ENCODE data around the gene TUSC2.
A peak's percentile ranks its signal among the peaks of the same experiment; 100 is the strongest.

TUSC2 gene, protein sequence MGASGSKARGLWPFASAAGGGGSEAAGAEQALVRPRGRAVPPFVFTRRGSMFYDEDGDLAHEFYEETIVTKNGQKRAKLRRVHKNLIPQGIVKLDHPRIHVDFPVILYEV

DNA sequence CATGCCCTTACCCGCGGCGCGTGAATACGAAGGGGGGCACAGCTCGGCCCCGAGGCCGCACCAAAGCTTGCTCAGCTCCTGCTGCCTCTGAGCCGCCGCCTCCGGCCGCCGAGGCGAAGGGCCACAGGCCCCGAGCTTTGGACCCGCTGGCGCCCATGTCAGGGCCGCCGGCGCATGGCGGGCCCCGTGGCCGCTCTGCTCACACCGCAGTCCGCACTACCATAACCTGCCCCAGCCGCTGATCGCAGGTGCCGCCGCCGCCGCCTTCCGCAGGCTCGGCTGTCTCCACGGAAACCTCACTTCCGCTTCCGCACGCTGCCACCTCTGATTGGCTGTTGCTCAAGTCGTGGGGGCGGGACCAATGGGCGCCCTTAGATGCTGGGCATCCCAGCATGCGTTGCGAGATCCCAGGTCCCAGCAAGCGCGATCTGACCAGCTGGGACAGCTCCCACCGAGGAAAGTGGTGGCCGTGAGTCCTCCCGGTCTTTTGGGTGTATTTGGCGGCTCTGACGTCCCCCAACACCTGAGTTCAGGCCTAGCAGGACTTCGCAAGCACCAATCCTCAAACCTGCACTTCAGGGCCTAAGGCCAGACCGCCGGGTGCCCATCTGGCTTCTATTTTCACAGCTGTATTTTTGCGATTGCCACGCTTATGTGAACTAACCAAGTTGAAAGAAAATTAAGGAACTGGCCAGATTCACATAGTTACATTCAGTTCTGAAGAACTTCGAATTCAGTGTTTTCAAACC lies at the start of gene TUSC2:
TUSC2 (minus strand) TSS at position 281 of the 749 bp plus-strand sequence; CDS start at position 157, 124 bp downstream.
- DNase-seq (ENCODE audit: low read depth in 2 of 2): peak; percentile 92

DNA sequence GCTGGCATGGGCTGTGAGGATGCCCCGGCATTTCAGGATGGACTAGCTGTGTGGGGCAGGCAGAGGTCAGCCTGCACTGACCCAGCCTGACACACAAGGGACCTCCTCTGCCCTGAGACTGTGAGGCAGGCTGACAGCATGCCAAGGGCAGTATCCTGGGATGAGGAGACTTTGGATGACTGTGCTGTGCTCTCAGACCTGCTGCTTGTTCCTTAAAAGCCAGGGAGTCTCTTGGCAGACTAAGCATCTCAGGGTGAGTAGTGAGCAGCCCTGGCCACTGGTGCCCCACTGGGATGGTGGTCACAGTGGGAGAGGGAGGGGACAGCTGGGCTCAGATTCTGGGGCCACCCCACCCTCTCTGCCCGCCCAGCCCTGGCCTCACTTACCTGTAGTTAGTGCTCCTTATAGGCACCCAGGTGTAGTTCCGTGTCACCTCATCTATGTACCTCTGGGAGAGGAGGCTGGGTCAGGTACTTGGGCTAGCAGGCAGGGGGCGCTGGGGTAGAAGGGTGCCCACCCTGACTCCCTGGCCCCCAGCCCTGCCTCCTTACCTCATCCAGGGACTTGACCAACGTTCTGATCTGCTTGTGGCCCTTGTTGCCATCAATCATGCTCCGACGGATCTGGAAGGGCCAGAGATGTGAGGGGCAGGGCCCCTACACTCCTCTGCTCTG lies 47.4 kb upstream of the TUSC2 start:
- DNase-seq (ENCODE audit: low read depth in 2 of 2): no peak

- no peak for DNase-seq (ENCODE audit: low read depth in 2 of 2)
Measured at GRCh38 chr3:50374363-50375257, 46.6 kb upstream of the TUSC2 start.

DNA sequence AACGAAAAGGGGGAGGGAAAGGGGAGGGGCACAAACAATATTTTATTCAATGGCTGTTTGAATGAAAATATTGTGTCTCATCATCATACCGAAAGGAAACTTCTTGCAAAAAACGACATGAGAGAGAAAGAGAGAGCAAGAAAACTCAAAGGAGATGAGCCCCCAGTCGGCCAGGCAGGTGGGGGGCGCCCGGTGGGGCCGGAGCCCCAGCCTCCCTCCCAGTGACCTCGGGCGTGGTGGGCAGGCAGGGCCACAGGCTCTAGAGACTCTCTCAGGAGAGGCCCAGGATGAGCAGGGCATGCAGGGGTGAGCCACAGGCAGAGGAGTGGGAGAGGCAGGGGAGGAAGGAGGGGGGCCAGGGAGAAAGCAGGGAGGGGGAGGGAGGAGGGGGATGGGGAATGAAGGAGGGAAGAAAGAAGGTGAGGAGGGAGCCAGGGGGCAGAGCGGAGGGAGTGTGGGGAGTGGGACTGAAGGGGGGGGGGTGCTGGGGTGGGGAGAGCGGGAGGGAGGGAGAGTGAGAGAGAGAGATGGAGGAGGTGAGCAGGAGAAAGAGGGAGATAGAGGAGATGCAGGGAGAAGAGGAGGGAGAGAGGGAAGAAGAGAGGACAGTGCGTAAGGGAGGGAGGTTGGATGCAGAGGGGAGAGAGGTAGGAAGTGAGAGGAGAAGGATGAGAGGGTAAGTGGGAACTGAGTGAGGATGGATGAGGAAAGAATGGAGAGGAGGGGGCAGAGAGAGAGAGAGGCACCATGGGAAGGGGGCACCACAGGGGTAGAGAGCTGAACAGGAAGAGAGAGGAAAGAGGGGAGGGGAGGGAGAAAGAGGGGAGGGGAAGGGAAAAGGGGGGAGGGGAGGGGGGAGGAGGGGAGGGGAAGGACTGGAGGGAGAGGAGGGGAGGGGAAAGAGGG lies 45.4 kb upstream of the TUSC2 start:
- DNase-seq (ENCODE audit: low read depth in 2 of 2): no peak

DNA sequence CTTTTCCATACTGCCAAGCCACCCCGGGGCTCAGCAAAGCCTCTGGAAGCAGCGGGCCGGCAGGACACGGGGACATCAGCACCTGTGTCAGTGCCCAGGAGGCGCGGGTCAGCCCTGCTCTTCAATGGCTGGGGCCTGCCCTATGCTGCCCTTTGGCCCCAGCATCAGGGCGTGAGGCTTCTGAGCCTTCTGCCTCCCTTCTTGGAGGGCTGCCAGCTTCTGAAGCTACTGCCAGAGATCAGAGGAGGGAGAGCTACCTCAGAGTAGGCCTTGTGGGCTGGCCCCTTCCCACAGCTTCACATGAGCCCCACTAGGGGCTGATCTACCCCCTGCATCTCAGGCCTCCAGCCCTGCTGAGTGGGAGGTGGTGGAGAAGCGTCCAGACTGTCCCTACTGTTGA lies 44.3 kb upstream of the TUSC2 start:
- DNase-seq (ENCODE audit: low read depth in 2 of 2): no peak

GRCh38 chr3:50371133-50371685 lies 43.2 kb upstream of the TUSC2 start:
- DNase-seq (ENCODE audit: low read depth in 2 of 2): no peak

GRCh38 chr3:50370594-50370993 lies 42.6 kb upstream of the TUSC2 start:
- DNase-seq (ENCODE audit: low read depth in 2 of 2): no peak

DNA sequence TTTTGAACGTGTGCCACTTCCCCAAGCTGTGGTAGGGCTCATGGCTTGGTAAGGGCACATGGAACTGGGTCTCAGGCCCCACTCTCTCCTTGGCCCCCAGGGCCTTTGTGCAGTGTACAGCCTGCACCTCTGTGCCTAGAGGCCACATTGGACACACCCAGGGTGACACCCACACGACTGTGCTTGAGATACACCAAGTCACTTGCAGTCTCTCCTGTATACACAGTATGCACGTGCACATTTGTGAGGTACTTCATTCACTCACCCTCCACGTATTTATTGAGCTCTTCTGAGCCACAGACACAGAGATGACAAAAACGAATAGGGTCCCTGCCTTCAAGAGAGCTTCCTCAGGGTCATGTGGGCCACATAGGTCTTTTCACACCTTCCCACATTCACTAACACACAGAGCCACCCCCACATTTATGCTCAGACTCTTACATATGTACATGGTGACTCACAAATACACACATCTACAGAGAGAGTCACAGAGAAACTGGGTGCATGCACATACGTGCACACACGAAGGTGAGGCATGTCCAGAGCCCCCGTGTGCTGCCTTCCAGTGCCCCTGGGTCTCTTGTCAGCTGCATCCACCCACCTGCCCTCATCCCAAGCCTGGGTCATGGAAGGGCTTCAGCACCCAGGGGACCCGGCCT lies 41.1 kb upstream of the TUSC2 start:
- DNase-seq (ENCODE audit: low read depth in 2 of 2): no peak

- DNase-seq (ENCODE audit: low read depth in 2 of 2): no peak
Measured at GRCh38 chr3:50365842-50366220, 37.8 kb upstream of the TUSC2 start.

DNA sequence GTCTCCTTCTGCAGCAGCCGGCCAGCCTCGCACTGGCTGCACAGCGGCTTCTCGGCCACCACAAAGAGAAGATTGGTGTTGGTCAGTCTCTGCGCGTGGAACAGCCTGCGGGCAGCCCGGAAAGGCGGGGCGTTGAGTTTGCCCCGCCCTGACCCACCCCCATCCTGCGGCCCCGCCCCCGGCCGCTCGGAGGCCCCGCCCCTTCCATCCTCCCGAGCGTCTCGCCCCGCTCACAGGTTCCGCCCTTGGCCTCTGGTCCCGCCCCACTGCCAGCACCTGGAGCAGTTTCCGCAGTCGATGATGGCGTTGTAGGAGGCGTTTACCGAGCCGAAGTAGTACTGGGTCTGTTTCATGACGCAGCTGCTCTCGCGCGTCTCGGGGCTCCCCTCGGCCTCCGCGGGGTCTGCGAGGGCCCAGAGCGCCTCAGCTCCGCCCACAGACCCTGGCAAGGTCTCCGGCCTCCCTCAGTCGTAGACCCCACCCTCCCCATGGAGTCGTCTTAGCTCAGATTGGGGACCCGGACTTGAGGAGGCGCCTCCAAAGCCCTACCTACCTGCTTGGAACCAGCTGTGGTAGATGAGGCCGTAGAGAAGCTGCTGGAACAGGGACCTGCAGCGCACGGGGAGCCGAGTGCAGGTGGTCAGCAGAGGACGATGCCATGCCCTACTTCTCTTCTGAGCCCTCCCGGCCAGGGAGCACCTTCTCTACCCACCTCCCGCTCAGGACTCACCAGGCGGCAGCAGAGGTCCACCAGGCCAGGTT lies 37.2 kb upstream of the TUSC2 start:
- DNase-seq (ENCODE audit: low read depth in 2 of 2): peak; percentile 84 to 89

- no peak for DNase-seq (ENCODE audit: low read depth in 2 of 2)
Measured at GRCh38 chr3:50364573-50365079, 36.6 kb upstream of the TUSC2 start.

GRCh38 chr3:50359760-50360110 lies 31.7 kb upstream of the TUSC2 start:
- DNase-seq (ENCODE audit: low read depth in 2 of 2): no peak

DNA sequence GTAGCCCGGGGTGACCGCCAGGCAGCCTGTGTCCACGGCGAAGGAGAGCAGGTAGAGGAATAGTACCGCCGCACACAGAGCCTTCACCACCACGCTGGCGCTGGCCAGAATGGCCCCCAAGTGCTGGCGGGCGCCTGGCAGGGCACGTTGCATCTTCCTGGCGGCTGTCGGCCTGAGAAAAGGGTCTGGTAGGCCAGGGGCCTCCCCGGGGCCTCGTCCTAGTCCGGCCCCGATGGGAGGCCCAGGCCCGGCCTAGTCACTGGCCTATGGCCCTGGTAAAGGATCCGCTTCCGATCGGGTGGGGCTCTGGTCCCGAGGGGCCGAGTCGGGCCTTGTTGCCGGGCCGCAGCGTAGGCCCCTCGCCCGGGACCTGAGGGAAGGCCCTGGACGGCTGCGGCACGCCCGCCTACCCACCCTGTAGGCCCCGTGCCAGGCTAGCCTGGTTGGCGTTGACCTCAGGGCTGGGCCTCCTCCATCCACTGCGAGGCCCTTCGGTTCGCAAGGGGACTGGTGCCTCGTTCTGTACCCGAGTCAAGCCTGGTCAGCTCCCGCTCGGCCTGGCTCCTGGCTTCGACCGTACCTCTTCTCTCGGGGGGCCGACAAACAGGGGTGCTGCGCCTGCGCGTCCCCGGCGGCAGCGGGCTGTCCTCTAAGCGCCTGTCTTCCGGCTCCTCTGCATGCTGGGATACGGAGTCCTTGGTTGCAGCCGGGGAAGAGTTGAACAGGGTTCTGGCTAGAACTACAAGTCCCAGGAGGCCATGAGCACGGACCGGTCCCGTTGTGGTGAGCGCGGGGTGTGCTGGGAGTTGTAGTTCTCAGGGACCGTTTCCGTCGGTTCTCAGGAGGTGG lies 31.1 kb upstream of the TUSC2 start, which contains the start of gene TMEM115:
TMEM115 (minus strand) TSS at position 611 of the 849 bp plus-strand sequence; CDS start at position 153, 458 bp downstream.
- DNase-seq (ENCODE audit: low read depth in 2 of 2): peak; percentile 92 to 94

- no peak for DNase-seq (ENCODE audit: low read depth in 2 of 2)
Measured at GRCh38 chr3:50358355-50358910, 30.4 kb upstream of the TUSC2 start.

- DNase-seq (ENCODE audit: low read depth in 2 of 2): no peak
Measured at GRCh38 chr3:50357481-50357880, 29.5 kb upstream of the TUSC2 start.

DNA sequence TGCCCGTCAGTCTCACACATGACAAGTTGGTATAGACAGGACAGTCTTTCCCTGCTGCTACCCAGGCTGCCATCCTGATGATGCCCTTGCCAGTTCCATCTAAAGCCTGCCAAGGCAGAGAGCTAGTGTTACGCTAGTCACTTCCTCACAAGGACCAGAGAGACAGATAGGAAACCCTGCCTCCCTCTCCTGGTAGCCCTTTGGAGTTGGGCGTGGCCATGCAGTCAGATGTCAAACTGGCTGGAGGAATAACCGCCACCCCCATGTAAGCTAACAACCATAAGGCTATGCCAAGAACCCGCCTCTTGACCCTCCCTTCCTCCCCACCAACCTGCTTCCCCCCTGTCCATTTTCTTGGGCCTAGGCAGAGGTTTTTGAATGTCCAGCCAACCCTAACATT lies 28.5 kb upstream of the TUSC2 start:
- no peak for DNase-seq (ENCODE audit: low read depth in 2 of 2)

- no peak for DNase-seq (ENCODE audit: low read depth in 2 of 2)
Measured at GRCh38 chr3:50355829-50356552, 28.0 kb upstream of the TUSC2 start.

Data from stimulated activated CD8-positive, alpha-beta memory T cell treated with anti-CD3 and anti-CD28 coated beads, Interleukin-15, amount 100 ng/mL, for 48 hours (primary cell).